CD4-positive, alpha-beta T cell (primary cell): ENCODE results near the gene SULF2. TPM values are rescaled to one million over a fixed set of nuclear protein-coding genes. Genes with fewer than 3 reads are reported as not detected.

ENCODE experiments used
- ATAC-seq: fragments of 200-7000 bp; cut with Tn5 transposase; one replicate; pipeline ENCODE4 v1.10.0; 2022; ENCODE audit warnings: mild to moderate bottlenecking; ENCODE audit not compliant: poor library complexity
- CTCF ChIA-PET: fragments of 350-600 bp; sonication (Branson Sonifier 250); formaldehyde crosslinking; loops from one replicate; lab custom pipeline; 2021; ENCODE audit warnings: antibody characterized with exemption, inconsistent platforms; lab: Charles Lee
- POLR2A ChIA-PET: fragments of 350-600 bp; sonication (Branson Sonifier 250); formaldehyde crosslinking; loops from one replicate; lab custom pipeline; 2021; ENCODE audit warnings: antibody characterized with exemption, inconsistent platforms; lab: Charles Lee
- DNase-seq, 14 experiments: peaks; one replicate each; pipeline ENCODE4 v3.0.0-alpha.2; 2013 to 2020; ENCODE audit warnings: mixed read lengths in 2 of 14
- H3K27ac ChIP-seq, 2 donors: one replicate each; pipeline versions ENCODE4 v1.5.1 to v1.7.0; 2013; ENCODE audit warnings: low read length in 2 of 2, low read depth in 1 of 2, mild to moderate bottlenecking in 1 of 2
- H3K27me3 ChIP-seq, 2 experiments: 1 replicate in 1 of 2; 2 replicates in 1 of 2; pipeline versions ENCODE4 v1.6.1 to v1.7.0; 2013; ENCODE audit warnings: low read length in 2 of 2, control low read depth in 1 of 2, mild to moderate bottlenecking in 1 of 2, moderate library complexity in 1 of 2; ENCODE audit not compliant: insufficient read depth in 2 of 2, control insufficient read depth in 1 of 2
- H3K36me3 ChIP-seq: one replicate; pipeline ENCODE4 v1.6.1; 2013; ENCODE audit warnings: low read length, control low read depth; ENCODE audit not compliant: insufficient read depth
- H3K4me1 ChIP-seq: one replicate; pipeline ENCODE4 v1.6.1; 2013; ENCODE audit warnings: low read length, control low read depth; ENCODE audit not compliant: insufficient read depth
- H3K4me3 ChIP-seq: one replicate; pipeline ENCODE4 v1.5.1; 2013; ENCODE audit warnings: mild to moderate bottlenecking, low read length, moderate library complexity
- H3K9me3 ChIP-seq, 2 experiments: 1 replicate in 1 of 2; 2 replicates in 1 of 2; pipeline versions ENCODE4 v1.6.1 to v1.7.0; 2013; ENCODE audit warnings: low read length in 2 of 2, mild to moderate bottlenecking in 2 of 2, control low read depth in 1 of 2, moderate library complexity in 1 of 2; ENCODE audit not compliant: control insufficient read depth in 1 of 2, insufficient read depth in 1 of 2
- H3K27ac Mint-ChIP-seq: one replicate; pipeline ENCODE4 v1.8.0; 2020; ENCODE audit warnings: mixed read lengths
- H3K27me3 Mint-ChIP-seq: one replicate; pipeline ENCODE4 v1.8.0; 2021; ENCODE audit warnings: mixed read lengths
- H3K36me3 Mint-ChIP-seq: one replicate; pipeline ENCODE4 v1.8.0; 2021; ENCODE audit warnings: low read depth, mixed read lengths
- H3K4me1 Mint-ChIP-seq: one replicate; pipeline ENCODE4 v1.8.0; 2021; ENCODE audit warnings: low read depth, mixed read lengths
- H3K4me3 Mint-ChIP-seq: one replicate; pipeline ENCODE4 v1.8.0; 2020; ENCODE audit warnings: mild to moderate bottlenecking, mixed read lengths
- H3K9me3 Mint-ChIP-seq: one replicate; pipeline ENCODE4 v1.8.0; 2020; ENCODE audit warnings: mixed read lengths
- CTCF ChIP-seq: fragments of 200-600 bp; IDR thresholded peaks from one replicate; pipeline ENCODE4 v1.8.0; 2022; ENCODE audit warnings: antibody characterized with exemption, mild to moderate bottlenecking
- intact Hi-C, 2 experiments: fragments of 100-400 bp; cut with DNase I in 1 of 2; cut with micrococcal nuclease in 1 of 2; formaldehyde crosslinking; loops; one replicate each; pipeline versions ENCODE4 v1.15.1 to v1.9.0; 2023 to 2025; cut with DNase I, micrococcal nuclease
- total RNA-seq, 174 experiments: library from RNA in 2 of 174; stranded (reverse) in 2 of 174; gene quantifications; one replicate each; pipeline ENCODE4 v1.2.3 and lab custom pipeline; 2021 to 2026

The SULF2 gene
- total RNA-seq, 2 experiments from 2014 or later: 1.5 to 2.8 TPM

- H3K27ac Mint-ChIP-seq: no peak overlapping the region
- DNase-seq (no peak), ATAC-seq (no peak)
- peaks cover 88% of the 10 kb centered on the region for H3K36me3 Mint-ChIP-seq
- no peaks in the 10 kb centered on the region for H3K9me3 ChIP-seq
- POLR2A ChIA-PET: no interaction called here
- no peaks in the 10 kb centered on the region for H3K4me1 ChIP-seq
- TF ChIP-seq CTCF: no peak
- H3K27me3 ChIP-seq: no peaks in the 10 kb centered on the region
- intact Hi-C loops: no loop called here
- no peak overlapping the region for H3K4me3 Mint-ChIP-seq
- no peaks in the 10 kb centered on the region for H3K9me3 Mint-ChIP-seq
- H3K27me3 Mint-ChIP-seq: no peaks in the 10 kb centered on the region
- no peak overlapping the region for H3K27ac ChIP-seq
- H3K36me3 ChIP-seq: peaks cover 73% of the 10 kb centered on the region
- no peaks in the 10 kb centered on the region for H3K4me1 Mint-ChIP-seq
- CTCF ChIA-PET: no interaction called here
- H3K4me3 ChIP-seq: no peak overlapping the region
Measured at GRCh38 chr20:47642624-47643023, 142.7 kb downstream of the SULF2 start.

GRCh38 chr20:47642118-47642517 lies 143.2 kb downstream of the SULF2 start:
- Mint-ChIP-seq H3K27me3 (no peaks in the 10 kb centered on the region), H3K9me3 (no peaks in the 10 kb centered on the region), H3K4me3 (no peak overlapping the region), H3K36me3 (peaks cover 88% of the 10 kb centered on the region), H3K27ac (no peak overlapping the region), H3K4me1 (no peaks in the 10 kb centered on the region)
- ChIA-PET POLR2A (no interaction called here), CTCF (no interaction called here)
- no peak overlapping the region for H3K27ac ChIP-seq
- H3K27me3 ChIP-seq: no peaks in the 10 kb centered on the region
- no peak overlapping the region for H3K4me3 ChIP-seq
- no peaks in the 10 kb centered on the region for H3K9me3 ChIP-seq
- intact Hi-C loops: no loop called here
- H3K4me1 ChIP-seq: no peaks in the 10 kb centered on the region
- no peak for ATAC-seq
- H3K36me3 ChIP-seq: peaks cover 75% of the 10 kb centered on the region
- no peak for DNase-seq
- no peak for TF ChIP-seq CTCF

GRCh38 chr20:47638851-47639250 lies 146.4 kb downstream of the SULF2 start:
- DNase-seq (no peak), ATAC-seq (no peak)
- Mint-ChIP-seq H3K36me3 (peaks cover 90% of the 10 kb centered on the region), H3K27me3 (no peaks in the 10 kb centered on the region), H3K4me3 (no peak overlapping the region), H3K27ac (no peak overlapping the region), H3K9me3 (no peaks in the 10 kb centered on the region), H3K4me1 (no peaks in the 10 kb centered on the region)
- TF ChIP-seq CTCF: no peak
- Histone ChIP-seq H3K27me3 (no peaks in the 10 kb centered on the region), H3K4me1 (no peaks in the 10 kb centered on the region), H3K9me3 (no peaks in the 10 kb centered on the region), H3K4me3 (no peak overlapping the region), H3K27ac (no peak overlapping the region), H3K36me3 (peaks cover 84% of the 10 kb centered on the region)
- CTCF ChIA-PET: no interaction called here
- intact Hi-C loops: no loop called here
- POLR2A ChIA-PET: no interaction called here
